Islet of Langerhans (tissue), 1 donor: ENCODE data around the gene SUGP1.
"Not testable (repeated sequence)": the region's sequence is repeated elsewhere in the genome, so short reads cannot be mapped to it uniquely, and the experiment has no call there.

Experiments used
- FAIRE-seq: peaks from one replicate; lab custom pipeline; 2011; peaks lifted over from hg19 to GRCh38; lab: Jason Lieb, UNC

The SUGP1 gene

DNA sequence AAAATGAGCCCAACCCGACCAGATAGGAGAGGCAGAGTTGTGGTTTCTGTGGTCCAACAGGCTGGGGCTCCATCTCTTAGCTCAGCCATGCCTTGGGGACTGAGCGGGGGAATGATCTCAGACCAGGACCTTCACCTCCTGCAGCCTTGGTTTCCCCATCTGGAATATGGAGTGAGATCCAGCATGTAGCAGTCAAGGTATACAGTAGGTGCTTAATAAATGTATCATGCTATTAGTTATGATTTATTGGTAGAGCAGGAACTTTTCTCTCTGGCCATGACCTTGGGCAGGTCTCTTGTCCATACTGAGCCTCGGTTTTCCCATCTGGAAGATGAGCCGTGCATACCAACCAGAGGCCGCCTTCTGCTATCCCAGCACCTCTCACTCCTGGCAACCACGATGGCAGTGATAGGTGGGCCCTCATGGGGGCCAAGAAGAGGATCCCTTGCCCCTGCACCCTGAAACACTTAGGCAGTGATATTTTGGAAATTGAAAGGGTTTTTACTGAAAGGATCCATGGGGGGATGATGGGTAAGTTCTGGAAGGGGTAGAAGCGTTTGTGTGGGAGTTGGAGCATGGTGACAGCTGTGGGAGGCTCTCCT is 56.3 kb downstream of the SUGP1 start:
- FAIRE-seq: no peak

DNA sequence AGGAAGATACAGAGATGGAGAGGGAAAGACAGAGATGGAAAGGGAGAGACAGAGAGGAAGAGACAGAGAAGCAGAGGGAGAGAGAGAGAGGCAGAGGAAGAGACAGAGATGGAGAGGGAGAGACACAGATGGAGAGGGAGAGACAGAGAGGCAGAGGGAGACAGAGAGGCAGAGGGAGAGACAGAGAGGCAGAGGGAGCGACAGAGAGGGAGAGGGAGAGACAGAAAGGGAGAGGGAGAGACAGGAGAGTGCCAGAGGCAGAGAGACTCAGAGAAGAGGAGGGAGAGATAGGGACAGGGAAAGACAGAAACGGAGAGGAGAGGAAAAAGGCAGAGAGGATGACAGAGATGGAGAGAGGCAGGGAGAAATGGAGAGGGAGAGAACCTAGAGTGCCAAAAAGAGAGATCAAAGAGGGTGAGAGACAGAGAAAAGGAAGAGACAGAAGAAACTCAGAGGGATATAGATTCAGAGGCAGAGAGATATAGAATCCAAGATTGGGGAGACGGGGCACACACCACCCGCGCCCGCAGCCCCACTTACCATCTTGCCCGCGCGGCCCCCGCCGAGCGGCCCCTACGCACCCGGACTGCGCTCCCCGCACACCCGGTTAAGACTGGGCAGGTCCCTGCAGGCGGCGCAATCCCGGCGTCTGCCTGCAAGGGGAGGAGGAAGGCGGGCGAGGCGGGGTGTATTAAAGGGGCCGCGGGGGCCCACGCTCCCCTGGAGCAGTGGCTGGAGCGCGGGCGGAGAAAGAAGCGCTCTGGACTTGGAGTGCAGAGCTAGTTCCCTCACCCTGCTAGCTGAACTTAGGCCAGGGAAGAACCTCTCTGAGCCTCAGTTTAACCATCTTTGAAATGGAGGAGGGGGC is 57.9 kb downstream of the SUGP1 start:
- no peak for FAIRE-seq

DNA sequence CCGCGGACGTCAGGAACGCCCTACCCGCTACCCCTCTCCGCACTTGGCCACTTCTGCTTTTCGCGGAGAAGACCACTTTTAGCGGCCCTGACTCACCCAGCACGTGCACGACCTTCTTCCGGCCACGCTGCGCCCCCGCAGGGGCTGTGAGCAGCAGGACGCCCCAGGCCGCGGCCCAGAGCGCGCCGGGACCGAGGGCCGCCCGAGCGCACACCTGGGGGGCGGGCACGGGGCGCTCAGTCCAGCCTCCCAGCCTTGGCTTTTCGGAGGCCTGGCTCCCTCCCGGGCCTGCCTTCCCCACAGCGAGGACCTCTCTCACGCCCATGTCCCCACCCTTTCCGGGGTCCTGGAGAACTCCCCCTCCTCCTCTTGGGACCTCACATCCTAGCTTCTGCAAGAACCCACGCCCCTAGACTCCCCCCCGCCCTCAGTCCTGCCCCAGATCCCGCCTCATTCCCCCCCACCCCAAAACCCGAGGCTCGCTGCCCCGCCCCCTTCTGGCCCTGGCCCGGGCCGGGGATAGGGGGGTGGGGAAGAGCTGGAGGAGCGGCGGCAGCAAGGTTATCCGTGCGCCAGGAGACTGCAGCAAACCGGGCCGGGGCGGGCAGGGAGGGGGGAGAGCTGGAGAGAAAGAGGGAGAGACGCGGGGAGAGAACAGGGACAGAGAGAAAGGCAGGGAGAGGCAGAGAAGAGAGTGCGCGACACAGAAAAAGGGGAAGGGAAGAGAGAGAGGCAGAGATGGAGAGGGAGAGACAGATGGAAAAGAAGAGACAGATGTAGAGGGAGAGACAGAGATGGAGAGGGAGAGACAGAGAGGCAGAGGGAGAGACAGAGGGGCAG is 58.7 kb downstream of the SUGP1 start:
- FAIRE-seq: no peak

DNA sequence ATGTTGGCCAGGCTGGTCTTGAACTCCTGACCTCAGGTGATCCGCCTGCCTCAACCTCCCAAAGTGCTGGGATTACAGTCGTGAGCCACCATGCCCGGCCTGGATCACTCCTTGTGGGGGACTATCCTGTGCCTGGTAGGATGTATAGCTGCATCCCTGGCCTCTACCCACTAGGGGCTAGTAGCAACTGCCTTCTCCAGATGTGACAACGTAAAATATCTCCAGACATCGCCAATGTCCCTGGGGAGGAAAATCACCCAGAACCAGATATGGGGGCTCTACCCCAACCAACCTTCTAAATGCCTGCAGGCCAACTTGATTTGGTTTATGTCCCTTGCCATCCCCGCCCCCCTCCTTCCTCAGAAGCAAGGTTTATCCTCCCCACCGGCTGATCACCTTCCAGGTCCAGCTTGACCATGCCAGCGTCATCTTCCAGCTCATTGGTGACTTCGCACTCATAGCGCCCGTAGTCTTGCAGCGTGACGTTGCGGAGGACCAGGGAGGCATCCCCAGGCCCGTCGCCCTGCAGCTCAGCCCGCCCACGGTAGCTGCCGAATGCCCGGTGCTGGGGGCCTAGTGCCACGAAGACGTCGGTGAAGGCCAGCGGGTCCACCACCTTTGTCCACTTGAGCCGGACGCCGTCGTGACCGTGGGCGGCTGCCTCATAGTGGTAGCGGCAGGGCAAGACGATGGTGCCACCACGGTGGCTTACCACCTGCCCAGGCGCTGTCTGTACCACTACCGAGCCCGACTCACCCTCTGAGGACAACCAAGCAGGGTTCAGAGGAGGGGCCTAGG is 59.7 kb downstream of the SUGP1 start:
- no peak for FAIRE-seq

DNA sequence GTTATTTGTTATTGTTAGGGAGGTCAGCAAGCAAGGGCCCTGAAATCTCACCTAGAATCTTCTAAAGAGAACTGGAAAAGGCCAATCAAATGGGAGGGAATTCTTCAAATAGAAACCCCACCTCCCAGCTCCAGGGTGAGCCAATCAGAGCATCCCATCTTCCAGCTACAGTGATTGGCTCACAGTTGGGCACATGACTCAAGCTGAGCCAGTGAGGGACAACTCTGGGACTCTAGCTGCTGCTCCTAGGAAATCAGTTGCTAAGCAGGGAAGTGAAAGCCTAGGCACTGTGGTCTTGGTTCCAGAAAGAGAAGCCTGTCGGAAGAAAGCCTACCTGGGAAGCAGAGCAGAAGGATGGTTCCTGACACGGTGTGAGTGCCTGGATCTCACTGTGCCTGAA is 60.6 kb downstream of the SUGP1 start:
- FAIRE-seq: no peak

DNA sequence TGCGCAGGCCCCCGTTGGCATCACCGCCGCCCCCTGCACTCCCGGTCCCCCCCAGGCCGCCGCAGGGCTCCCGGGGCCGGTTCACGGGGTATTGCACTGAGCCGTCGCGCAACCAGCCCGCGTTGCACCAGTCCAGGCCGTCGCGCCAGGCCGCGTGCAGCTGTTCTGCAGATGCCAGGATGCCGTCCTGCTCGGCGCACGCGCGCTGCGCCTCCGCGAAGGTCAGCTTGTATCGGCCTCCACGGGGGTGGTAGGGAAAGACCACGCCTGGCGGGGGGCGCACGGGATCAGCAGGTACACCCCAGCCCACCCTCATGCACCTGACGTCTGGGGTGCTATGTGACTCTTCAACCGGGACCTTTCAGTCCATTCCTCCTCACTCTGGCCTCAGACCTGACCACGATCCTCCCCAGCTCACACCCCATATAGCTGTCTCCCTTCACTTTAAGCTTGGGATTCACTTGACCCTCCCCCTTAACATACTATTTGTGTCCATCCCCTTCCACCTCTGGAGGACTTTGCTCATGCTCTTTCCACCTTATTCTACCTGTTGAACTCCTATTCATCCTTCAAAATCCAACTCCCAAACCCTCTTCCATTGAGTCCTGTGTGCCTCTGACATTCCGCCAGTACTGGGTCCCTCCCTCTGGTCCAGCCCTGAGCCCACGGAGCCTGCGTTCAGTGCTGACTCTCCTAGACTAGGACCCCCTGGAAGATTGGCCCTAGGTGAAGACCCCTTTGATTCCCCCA is 61.5 kb downstream of the SUGP1 start:
- FAIRE-seq: no peak

DNA sequence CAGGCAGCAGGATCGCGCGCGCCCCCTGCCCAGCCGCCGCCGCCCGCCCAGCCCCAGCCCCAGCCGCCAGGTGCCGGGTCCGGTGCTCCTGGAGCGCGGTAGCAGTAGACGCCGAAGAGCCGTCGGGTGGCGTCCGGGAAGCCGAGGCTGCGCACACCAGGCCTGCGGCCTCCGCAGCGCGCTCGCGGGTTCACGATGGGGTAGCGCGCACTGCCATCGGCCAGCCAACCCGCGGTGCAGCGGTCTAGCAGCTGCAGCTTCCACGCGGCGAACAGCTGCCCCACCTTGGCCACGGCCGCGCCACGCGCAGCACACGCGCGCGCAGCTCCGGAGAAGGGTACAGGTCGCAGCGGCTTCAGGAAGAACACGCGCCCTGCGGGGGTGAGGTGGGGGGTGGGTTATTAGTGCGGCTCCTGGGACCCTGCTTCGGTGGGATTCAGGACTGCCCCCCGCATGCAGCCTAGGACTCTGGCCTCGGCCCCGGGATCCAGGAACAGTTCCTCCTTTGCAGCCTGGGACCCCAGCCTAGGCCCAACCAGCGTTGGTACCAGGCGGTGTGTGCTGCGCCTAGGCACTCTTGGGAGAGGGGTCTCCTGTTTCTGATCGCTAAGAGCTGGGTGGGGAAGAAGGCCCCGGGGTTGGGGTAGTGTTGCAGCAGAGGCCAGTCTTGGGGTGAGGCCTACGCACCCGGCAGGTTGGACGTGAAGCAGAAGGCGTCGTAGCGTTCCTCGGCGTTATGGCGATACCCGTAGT is 62.3 kb downstream of the SUGP1 start:
- no peak for FAIRE-seq

DNA sequence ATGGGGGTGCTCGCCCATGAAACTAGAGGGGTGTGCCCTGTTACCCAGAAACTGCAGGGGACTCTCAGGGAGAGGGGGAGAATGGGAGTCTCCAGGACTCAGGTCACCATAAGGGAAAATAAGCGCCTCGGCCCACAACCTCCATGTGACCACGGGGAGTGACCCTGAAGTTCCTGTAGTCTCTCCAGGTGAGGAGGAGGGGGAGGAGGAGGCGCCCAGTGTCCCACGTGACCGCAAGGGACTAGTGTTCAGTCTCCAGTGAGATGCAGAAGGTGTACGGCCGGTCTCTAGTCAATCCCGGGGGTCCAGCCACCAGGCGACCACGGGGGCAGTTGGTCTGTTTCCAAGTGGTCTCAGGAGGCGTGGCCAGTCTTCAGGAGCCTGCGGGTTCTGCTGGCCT is 63.2 kb downstream of the SUGP1 start:
- FAIRE-seq: no peak

DNA sequence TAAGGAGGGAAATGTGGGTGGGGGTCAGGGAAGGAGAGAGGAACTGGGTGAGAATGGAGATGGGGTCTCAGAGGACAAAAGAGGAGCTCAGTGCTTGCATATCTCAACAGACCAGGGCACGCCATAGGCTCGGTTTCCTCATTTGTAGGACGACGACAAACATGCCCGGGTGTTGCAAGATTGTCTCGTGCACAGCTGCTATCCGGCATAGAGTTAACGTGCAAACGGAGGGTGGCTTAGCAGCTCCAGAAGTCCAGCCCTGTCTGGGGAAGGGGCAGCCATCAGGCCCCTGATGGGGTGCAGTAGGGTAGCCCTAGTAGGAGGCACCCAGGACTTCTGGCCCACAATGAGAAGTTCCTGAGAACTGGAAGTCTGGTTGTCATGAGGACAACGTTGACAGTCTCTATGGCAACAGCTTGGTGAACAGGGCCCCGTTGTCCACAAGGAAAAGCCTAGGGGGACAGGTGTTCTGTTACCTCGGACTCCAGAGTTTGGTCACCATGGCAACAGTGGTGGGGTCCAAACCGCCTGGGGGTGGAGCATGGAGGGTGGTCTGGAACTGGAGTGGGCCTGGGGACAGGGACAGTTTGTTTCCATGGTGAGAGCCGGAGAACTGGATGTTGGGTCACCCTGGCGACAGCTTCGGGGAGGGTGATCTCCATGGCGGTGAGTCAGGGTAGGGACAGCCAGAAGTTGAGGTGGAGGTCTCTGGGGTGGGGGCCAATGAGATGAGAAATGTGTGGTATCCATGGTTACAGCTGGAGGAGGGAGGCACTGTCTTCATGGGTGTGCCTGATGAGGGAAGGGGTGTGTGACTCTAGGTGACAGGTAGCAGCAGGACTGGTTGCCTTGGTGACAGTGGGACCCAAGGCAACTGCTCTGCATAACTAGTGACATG is 64.0 kb downstream of the SUGP1 start:
- no peak for FAIRE-seq

DNA sequence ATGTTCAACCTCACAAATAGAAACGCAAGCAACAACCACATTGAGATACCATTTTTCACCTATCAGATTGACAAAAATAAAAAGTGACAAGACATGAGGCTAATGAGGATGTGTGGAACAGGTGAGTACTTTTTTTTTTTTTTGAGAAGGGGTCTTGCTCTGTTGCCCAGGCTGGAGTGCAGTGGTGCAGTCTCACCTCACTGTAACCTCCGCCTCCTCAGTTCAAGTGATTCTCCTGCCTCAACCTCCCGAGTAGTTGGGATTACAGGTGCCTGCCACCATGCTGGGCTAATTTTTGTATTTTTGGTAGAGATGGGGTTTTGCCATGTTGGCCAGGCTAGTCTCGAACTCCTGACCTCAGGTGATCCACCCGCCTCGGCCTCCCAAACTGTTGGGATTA is 66.9 kb downstream of the SUGP1 start:
- not testable (repeated sequence) for FAIRE-seq

DNA sequence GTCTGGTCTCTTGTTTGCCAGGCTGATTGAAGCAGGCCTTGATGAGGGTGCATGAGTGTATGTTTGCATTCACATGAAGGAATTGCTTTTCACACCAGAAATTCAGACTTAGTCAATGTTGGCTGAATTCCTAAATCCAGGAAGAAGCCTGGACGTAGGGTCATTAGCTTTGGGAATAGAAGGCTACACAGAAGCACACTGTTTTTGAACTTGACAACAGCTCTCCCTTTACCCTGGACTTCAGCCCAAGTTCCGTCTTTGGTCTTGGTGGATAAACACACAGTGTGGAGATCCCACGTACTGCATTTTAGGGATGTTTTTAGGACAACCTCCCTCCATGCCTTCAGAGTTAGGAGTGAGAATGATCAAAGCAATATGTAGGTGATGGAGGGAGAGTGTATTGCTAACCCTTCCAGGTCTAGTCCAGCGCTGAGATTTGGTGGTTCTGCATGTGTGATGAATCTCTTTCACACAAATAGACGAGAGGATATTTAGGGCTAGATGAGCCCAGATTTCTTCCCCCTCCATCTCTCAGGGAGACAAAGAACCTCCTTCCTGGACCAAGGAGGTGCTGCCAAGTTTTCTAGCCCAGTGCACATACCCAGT is 70.0 kb downstream of the SUGP1 start:
- no peak for FAIRE-seq

DNA sequence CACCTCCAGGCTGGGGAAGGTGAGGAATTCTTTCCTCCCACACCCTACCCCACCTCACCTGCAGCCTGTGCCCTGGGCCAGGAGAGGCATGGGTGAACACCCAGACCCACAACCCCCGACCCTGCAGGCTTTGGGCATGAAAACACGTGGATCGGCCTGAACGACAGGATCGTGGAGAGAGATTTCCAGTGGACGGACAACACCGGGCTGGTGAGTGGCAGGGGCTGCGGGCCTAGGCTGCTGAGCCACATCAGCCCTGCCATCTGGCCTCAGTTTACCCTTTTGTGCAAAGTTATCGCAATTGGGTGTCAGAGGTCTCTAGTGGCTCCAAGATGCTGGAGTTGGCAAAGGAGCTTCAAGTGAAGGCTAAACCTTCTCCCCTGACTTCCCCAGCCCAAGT is 79.8 kb downstream of the SUGP1 start:
- no peak for FAIRE-seq

DNA sequence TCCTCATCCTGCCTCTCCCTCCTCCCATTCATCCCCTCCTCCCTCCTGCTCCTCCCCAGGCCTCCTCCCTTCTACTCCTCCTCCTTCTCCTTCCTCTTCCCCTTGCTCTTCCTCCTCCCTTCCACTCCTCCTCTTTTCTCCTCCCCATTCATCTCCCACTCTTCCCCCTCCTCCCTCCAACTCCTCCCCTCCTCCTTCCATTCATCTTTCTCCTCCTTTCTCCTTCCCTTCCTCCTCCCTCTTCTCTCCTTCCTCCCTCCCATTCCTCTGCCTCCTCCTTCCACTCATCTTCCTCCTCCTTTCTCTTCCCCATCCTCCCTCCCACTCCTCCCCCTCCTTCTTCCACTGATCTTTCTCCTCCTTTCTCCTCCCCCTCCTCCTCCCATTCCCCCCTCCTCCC is 80.6 kb downstream of the SUGP1 start:
- no peak for FAIRE-seq

DNA sequence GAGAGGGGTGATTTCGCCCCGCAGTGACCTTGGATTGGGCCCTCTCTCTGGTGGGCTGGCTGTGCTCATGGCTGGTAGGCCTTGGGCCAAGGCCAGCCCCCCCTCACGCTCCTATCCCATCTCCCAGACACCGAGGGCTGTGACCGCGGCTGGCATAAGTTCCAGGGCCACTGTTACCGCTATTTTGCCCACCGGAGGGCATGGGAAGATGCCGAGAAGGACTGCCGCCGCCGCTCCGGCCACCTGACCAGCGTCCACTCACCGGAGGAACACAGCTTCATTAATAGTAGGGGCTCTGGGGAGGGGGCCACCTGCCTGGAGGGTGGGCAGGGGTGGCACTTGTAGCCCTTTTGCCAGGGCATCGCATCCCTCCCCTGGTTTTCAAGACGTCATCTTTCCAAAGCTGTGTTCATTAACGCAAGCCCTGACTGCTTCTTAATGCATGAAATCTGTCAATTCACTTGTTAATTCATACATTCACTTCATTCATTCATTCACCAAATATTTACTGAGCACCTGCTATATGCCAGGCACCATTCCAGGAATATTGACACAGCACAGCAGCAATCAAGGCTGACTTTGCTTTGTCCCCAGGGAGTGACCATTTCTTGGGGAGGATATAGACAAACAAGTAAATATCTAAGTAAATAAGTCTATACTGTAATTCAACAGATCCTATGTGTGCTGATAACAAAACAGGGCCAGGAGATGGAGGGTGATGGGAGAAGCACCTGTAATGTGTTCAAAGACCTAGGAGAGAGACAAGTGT is 82.0 kb downstream of the SUGP1 start:
- FAIRE-seq: no peak

DNA sequence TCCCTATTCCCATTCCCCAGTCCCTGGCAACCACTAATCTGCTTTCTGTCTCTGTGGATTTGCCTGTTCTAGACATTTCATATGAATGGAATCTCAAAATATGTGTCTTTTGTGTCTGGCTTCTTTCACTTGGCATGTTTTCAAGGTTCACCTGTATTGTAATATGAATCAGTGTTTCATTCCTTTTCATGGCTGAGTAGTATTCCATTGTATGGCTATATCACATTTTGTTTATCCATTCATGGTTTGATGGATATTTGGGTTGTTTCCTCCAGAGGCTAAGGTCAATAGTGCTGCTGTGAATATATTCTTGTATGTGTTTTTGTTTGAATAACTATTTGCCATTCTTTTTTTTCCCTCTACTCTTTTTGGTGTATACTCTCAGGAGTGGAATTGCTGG is 84.1 kb downstream of the SUGP1 start:
- no peak for FAIRE-seq

DNA sequence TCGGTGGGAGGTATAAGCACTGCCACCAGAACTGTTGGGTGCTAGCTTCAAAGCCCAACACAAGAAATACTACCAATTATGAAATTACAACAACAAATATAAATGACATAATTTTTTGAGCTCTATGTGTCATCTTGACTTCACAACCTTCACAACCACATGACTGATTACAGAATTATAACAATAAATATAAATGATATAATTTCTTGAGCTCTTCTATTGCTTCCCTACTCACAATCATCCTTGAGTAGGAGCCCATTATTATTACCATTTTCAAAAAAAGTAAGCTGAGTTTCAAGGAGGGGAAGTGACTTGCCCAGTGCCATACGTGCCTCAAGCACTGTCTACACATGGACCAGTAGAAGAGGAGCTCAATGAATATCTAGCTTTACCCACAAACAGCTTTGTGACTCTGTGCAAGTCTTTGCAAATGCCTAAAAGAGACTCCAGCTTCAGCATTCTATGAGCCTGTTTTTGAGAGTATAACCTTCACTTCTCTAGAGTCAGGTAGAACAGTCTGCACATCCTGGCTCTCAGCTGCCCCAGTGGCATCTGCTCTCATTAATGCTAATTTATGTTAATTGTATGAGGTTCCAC is 86.0 kb downstream of the SUGP1 start:
- FAIRE-seq: no peak

DNA sequence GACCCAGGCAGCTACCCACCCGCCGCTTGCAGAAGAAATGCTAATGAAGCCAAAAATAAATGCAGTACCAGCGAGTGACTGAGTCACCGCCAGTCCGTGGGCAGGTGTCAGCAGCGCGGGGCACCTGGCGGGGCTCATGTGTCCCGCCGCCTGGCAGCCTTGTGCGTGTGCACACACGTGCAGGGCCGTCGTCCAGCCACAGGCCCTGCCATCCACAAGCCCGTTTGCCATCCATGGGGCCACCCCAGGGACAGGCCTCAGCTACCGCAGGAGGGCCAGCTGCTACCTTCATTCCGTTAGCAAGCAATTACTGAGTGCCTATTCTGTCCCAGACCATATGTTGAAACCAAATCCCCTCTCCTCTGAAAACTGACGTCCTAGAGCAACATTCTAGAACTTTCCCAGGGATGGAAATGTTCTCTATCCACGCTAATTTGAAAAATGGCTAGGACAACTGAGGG is 88.0 kb downstream of the SUGP1 start:
- no peak for FAIRE-seq

DNA sequence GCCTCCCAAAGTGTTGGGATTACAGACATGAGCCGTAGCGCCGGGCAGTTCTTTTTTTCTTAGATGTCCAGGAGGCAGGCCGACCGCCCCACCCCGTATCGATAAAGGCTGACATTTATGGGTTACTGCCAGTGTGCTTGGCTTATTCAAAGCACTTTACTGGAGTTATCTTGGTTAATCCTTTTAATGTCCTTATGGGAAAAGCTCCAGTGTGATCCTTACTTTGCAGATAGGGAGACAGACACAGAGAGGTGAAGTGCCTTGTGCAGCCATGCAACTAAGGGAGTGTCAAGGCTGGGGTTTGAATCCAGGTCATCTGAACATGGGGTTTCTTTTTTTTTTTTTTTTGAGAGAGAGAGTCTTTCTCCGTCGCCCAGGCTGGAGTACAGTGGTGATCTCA is 89.3 kb downstream of the SUGP1 start:
- no peak for FAIRE-seq
